CD4-positive, alpha-beta T cell treated with Interleukin-6 at 100 ng/mL for 8 hours (primary cell): ENCODE data around the gene CTBP1.
A peak's percentile ranks its signal among the peaks of the same experiment; 100 is the strongest.

Source experiments
- DNase-seq: peaks from one replicate; pipeline ENCODE4 v3.0.0-alpha.2; 2020; ENCODE audit warnings: mixed read lengths, low spot score

CTBP1 gene

DNA sequence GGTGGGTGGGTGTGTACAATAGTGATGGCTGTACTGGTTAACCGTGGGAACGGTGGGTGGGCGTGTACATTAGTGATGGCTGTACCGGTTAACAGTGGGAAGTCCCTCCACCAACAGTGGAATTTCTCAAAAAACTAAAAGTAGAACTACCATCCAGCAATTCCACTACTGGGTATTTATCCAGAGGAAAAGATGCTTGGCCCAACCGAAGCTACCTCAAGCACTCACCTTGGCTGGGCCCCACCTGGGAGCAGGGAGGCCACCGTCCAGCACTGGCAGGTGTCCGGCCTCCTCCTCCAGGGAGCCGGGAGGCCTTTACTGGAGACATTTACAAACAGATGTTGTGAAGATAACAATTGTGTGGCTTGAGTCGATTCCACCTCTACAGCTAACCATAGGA is 34.8 kb upstream of the CTBP1 start:
- no peak for DNase-seq

DNA sequence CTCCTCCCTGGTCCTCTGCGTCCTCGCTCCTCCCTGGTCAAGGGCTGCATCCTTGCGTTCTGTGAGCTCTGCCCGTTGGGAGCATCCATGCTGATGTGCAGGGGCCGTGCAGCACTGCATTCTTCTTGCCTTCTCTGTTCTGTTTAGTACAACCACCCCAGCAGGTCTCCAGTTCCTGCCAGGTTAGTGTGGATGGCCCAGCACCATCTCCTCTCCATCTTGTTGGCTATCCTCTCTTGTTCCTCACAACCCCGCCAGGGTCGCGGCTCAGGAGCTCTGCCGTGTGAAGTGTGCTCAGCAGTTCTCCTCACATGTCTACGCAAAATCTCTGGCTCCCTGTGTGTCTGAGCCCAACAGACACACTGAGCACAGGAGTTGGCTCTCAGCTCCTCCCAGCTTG is 30.3 kb upstream of the CTBP1 start:
- no peak for DNase-seq

DNA sequence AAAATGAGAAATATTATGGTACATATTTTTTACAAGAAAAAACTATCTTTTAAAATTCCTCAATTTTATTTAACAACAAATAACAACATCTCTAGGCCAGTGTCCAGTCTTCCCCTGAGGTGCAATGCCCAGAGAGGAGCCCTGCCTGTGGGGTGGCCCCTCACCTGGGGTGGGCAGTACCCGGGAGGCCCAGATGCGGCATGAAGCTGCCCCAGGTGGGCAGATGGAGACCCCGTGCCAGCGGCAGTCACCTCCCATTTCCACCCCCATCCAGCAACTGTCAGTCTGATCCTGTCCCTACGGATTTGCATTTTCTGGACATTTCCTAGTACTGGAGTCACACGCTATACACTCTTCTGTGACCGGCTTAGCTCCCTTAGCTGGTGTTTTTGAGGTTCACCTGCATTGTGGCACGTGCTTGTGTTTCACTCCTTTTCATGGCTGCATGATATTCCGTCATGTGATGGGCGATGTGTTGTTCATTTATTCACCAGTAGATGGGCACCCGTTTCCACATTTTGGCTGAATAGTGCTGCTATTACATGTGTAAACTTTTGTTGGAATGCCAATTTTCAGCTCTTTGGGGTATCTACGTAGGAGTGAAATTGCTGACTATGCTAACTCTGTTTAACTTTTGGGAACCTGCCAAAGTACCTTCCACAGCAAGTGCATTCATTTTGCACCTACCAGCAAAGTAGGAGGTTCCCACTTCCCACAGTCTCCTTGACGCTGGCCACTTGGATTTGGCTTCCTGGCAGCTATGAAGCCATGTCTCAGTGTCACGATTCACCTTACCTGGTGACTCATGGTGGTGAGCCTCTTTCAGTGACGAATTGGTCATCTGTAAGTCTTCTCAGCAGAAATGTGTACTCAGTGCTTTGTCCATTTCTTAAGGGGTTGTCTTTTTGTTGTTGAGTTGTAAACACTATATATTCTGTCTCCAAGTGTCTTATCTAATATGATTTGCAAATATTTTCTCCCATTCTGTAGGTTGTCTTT is 29.0 kb upstream of the CTBP1 start:
- no peak for DNase-seq

DNA sequence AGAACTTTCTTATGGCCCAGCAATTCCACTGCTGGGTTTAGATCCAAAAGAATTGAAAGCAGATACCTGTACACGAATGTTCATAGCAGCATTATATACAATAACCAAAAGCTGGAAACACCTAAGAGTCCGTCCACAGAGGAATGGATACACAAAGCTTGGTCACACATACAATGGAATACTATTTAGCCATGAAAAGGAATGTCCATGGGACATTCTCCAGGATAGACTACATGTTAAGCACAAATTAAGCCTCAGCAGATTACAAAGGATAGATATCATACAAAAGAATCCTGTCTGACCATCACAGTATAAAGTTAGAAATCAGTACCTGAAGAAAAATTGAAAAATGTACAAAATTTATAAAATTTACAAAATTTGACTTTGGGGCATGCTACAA is 28.1 kb upstream of the CTBP1 start:
- DNase-seq = no peak

DNA sequence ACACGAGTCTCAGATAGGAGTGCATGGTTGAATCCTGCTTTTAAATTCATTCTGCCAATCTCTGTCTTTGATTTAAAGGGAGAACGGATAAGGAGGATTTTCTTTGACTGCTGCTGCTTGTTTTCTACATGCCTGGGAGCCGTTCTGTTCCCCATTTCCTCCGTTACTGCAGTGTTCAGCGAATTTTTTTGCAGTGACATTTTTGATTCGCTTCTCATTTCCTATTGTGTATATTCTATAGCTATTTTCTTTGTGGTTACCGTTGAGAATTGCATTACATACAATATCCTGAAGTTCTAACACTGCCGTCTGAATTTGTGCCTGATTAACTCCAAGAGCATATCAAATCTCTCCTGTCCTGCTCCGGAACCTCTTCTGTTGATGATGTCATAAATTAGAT is 25.9 kb upstream of the CTBP1 start:
- DNase-seq = no peak

DNA sequence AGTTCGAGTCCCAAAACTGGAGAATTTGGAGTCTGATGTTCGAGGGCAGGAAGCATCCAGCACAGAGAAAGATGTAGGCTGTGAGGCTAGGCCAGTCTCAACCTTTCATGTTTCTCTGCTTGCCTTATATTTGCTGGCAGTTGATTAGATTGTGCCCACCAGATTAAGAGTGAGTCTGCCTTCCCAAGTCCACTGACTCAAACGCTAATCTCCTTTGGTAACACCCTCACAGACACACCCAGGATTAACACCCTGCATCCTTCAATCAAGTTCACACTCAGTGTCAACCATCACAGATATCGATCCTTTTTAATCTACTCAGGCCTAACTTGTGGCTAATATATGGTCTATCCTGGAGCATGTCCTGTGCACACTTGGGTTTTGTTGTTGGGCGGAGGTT is 22.8 kb upstream of the CTBP1 start:
- DNase-seq = no peak

DNA sequence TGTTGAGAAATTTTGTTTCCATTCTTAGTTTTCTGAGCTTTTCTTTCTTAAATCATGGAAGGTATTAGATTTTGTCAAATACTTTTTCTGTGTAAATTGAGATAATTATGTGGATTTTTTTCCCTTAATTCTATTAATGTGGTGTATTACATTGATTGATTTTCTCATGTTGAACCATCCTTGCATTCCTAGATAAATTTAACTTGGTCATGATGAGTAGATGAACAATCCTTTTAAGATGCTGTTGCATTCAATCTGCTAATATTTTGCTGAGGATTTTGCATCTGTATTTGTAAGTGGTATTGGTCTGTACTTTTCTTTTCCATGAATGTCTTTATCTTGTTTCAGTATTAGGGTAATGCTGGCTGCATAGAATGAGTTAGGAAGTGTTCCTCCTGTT is 20.3 kb upstream of the CTBP1 start:
- DNase-seq = no peak

DNA sequence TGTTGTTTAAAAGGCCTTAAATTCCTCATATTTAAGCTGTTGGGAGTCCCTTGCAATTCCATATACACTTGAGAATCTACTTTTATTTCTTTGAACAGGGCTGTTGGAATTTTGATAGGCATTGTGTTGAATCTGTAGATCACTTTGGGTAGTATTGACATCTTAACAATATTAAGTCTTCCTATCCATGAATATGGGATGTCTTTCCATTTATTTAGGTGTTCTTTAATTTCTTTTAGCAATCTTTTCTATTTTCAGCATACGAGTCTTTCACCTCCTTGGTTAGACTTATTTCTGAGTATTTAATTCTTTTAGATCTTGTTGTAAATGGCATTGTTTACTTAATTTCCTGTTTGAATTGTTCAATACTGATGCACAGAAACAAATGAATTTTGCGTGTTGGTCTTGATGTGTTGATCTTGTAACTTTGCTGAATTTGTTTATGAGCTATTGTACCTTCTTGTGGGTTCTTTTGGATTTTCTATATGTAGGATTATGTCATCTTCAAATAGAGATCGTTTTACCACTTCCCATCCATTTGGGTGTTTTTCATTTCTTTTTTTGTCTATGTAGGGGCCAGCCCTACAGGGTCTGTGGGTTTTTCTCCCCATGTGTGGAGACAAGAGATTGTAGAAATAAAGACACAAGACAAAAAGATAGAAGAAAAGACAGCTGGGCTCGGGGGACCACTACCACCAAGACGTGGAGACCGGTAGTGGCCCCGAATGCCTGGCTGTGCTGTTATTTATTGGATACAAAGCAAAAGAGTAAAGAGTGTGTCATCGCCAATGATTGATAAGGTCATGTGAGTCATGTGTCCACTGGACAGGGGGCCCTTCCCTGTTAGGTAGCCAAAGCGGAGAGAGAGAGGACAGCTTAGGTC is 18.2 kb upstream of the CTBP1 start:
- DNase-seq = no peak

DNA sequence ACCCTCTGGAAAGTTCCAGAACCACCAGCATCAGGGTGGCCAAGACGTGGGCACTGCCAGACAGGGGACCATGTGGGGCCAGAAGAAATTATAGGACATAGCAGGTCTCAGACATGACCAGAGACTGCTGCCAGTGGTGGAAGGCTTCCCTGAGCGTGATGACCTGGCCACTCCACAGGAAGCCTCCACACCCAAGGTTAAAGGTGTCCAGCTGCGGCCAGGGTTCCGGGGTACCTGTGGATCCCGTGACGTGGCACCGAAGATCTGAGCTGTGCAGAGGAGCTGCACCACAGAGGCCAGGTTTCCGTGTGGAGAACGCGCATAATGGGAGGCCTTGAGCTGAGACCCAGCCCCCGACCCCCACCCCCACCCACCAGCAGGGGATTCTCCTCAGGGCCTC is 16.4 kb upstream of the CTBP1 start:
- no peak for DNase-seq

DNA sequence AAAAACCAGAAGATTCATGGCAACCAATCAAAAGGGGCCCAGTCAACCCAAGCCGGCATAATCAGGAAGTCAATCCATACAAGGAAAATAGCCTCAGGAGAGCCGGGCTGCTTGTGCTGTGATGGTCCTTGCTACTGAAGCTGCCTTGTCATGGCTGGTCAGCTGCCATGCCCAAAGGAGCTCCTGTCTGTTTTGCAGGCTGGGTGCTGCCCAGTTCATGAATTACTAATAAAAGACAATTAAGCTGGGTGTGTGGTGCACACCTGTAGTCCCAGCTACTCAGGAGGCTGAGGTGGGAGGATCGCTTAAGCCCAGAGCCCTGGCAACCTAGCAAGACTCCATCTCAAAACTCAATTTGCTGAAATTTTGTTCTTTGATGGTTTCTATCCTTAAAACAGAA is 16.0 kb upstream of the CTBP1 start:
- DNase-seq = no peak

DNA sequence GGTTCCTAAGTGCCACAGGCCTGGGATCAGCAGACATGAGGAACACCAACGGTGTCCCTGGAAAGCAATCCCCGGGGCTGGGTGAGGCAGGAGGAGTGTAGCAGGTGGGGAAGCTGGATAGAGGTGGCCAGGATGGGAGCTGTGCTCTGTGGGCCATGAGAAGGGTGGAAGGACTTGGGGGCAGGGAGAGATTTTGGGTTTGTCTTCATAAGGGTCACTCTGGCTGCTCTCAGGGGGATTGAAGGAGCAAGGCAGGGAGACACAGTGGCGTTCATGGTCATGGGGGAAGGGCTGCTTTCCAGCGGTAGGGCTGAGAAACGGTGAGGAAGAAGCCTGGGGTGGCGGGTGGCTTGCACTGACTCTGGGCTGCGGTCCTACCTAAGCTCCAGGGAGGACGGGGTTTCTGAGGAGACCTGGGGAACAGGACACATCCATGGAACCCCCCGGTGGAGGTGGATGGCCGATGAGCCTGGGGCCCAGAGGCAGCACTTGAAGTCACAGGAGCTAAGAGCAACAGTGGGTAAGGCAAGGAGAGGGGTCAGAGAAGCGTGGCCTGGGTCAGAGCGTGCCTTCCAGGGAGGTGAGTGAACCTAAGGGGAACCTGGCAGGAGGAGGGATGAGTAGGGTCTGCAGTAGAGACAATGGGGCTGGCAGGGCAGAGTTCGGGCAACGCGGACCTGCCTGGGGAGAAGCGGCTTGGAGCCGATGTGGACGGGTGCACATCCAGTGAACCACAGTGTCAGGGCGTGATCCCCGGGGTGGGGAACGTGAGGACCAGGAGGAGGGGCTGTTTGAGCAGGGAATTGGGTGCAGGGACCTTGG is 12.4 kb upstream of the CTBP1 start:
- no peak for DNase-seq

DNA sequence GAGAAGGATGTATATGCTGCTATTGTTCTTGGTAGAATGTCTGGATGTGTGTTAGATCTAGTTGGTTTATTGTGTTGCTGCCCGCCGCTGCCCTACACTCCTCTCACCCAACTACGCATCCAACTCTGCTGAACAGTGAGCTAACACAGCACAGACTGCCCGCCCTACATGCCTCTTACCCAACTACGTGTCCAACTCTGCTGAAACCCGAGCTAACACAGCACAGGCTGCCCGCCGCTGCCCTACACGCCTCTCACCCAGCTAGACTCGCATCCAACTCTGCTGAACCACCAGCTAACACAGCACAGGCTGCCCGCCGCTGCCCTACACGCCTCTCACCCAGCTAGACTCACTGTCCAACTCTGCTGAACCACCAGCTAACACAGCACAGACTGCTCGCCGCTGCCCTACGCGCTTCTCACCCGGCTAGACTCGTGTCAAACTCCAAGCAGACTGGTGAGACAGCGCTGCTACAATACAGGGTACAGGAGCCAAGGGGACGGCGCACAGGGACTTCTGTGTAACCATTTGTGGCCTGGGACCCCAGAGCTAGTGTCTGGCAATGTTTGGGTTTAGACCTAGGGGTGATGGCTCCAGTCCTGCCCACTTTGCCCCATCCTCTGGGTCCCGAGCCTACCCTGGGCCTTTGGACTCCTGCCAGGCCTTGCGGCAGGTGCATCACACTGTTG is 11.6 kb upstream of the CTBP1 start:
- no peak for DNase-seq

DNA sequence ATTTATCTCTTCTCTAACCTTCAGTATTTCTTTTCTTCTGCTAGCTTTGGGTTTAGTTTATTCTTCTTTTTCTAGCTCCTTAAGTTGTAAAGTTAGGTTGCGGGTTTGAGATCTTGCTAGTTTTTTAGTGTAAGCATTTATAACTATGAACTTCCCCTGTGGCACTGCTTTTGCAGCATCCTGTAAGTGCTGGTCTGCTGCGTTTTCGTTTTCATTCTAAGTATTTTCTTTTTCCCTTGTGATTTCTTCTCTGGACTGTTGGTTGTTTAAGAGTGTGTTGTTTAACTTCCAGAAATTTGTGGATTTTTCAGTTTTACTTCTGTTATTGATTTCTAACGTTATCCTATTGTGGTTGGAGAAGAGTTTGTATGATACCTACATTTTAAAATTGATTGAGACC is 11.0 kb upstream of the CTBP1 start:
- DNase-seq = no peak

DNA sequence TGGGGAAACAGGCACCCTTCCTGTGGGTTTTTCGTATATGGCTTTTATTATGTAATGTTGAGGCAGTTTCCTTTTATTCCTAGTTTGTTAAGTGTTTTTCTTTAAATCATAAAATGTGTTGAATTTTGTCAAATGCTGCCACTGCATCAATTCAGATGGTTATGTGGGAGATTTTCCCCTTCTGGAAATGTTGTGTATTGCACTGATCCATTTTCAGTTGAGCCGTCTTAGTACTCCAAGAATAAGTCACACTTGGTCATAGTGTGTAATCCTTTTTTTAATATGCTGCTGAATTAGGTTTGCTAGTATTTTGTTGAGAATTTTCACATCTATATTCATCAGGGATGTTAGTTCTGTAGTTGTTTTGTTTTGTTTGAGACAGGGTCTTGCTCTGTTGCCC is 9.5 kb upstream of the CTBP1 start:
- no peak for DNase-seq

DNA sequence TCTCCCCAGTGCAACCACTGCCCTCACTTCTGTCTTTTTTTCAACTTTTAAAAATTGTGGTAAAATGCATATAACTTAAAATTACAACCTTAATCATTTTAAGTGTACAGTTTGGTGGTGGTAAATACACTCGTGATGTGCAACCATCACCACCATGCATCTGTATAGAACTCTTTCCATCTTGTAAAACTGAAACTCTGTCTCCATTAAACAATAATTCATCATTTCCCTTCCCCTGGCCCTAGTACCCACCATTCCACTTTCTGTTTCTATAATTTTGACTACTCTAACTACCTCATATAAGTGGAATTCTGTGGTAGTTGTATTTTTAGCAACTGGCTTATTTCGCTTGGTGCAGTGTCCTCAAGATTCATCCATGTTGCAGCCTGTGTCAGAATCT is 6.8 kb upstream of the CTBP1 start:
- no peak for DNase-seq

DNA sequence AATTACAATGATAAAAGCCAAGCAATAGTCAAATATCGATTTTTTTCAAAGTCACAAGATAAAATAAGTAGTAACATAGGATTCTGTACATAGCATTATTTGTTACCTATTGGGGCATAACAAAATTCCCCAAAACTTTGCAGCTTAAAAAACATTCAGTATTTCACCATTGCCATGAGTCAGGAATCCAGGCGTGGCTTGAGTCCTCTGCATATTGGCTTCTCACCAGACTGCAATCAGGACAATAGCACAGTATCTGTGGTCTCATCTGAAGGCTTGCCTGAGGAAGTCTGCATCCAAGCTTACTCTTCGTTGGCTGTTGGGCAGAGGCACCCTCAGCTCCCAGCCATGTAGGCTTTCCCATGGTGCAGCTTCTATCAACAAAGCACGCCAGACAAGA is 6.2 kb upstream of the CTBP1 start:
- no peak for DNase-seq

DNA sequence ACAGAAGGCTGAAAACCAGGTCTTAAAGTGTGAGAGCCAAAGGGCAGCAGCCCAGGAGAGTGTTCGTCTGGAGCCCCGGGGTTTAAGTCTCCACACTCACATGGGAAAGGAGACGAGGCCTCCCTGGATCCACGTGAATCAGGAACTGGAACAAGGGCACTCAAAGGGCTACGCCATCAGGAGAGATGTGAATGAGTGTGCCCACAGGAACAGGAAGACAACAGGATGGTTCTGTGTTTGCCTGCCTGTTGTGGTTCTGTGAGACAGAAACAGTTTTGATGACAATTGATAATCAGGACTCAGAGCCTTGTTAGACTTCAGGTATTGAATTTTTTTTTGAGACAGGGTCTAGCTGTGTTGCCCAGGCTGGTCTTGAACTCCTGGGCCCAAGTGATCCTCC is 4.9 kb upstream of the CTBP1 start:
- DNase-seq = peak; percentile 36

DNA sequence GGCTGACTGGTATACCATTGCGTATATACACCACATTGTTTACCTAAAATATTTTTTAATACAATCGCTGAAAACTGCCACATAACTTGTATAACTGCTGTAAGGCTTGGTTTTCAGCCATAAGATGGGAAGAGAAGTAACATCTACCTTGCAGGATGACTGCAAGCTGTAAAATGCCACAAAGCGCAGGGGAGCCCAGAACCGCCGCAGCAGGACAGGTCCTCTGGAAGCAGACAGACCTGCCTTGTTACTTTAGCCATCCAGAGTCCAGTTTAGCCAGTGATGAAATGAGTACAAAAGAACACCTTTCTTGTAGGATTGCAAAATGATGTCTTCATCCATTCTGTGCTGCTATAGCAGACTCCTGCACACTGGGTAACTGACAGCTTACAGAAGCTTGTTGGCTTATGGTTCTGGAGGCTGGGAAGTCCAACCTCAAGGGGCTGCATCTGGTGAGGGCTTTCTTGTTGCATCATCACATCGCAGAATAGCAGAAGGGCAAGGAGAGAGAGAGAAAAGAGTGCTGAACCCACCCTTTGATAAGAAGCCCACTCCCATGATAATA is 4.1 kb upstream of the CTBP1 start:
- DNase-seq = no peak

DNA sequence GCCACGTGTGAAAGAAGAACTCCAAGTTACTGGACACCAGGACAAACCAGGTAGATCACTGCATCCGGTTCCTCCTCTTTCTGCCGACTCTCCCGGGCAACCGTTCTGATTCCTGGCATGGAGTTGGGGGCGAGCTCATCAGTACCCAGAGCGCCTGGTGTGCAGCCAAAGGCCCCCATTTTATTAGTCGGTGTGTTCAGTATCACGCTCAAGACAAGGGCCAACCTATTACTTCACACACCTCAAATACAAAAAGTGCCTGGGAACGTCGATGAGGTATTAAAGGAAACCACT is 2.8 kb upstream of the CTBP1 start:
- no peak for DNase-seq

DNA sequence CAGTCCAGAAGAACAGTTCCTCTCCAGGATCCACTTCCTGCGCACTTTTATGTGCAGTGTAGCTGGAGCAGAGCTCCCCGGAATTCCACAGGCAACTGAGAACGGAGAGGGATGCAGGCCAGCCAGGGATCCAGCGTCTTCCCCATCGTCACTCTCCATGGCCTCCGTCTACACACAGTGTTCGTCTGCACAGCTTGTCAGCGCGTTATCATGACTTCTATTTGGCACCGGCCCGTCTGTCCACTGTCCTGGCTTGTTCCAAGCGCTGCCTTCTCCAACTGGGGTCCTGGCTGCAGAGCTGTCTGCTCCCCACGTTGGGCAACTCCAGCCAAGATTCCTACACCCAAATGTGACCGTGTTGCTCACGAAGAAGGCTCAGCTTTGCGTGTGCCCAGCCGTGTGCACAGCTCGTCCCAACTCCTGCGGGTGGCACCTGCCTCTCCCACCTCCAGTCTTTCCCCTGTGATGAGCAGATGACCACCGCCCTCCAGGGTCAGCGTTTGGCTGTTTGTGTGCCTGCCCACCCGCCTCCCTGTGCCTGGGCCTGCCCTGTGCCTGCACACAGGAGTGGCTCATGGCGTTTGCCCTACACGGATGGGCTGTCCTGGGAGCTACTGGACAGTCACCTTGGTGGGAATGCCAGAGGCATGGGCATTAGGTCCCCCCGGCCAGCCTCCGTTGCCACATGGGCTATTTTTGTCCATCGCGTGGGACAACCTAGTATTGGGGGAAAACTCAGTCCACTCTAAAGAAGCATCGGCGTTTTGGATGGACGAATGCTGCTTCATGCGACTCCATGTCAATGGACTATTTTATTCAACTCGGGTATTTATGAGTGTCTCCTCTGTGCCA is 2.2 kb upstream of the CTBP1 start:
- no peak for DNase-seq

DNA sequence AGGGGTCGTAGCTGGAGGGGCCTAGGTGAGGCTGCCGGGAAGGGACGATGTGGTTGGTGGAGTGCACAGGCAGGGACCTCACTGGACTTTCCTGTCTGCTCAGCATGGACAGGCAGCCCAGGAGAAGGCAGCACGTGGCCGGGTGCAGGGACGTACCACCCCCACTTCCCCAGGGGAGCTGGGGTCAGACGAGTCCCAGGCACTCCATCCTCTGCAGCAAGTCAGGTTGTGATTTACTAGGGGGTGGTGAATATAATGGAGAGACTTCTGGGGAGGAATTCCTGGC is 1.5 kb upstream of the CTBP1 start:
- DNase-seq = no peak
